Hepatocyte (in vitro differentiated cells): Measurements from ENCODE around the gene CZIB. TPM values are rescaled to one million over a fixed set of nuclear protein-coding genes. Genes with fewer than 3 reads are reported as not detected.

ENCODE experiments used
- DNase-seq: peaks from one replicate; pipeline ENCODE4 v3.0.0-alpha.2; 2016; ENCODE audit warnings: low spot score
- H2AFZ ChIP-seq: fragments of 200-600 bp; sonication (generic); 2 replicates; pipeline ENCODE4 v1.6.0; 2016; ENCODE audit warnings: antibody characterized with exemption, mild to moderate bottlenecking
- H3K27ac ChIP-seq: fragments of 200-600 bp; sonication (generic); 2 replicates; pipeline ENCODE4 v1.5.1; 2016; ENCODE audit warnings: mild to moderate bottlenecking
- H3K27me3 ChIP-seq: fragments of 200-600 bp; sonication (generic); 2 replicates; pipeline ENCODE4 v1.6.1; 2016
- H3K36me3 ChIP-seq: fragments of 200-600 bp; sonication (generic); replicated peaks from 2 replicates; pipeline ENCODE4 v1.5.1; 2016; ENCODE audit warnings: low read depth; ENCODE audit not compliant: insufficient read depth
- H3K4me1 ChIP-seq: fragments of 200-600 bp; sonication (generic); 2 replicates; pipeline ENCODE4 v1.5.1; 2016; ENCODE audit warnings: mild to moderate bottlenecking, moderate library complexity; ENCODE audit not compliant: insufficient read depth
- H3K4me2 ChIP-seq: fragments of 200-600 bp; sonication (generic); 2 replicates; pipeline ENCODE4 v1.6.0; 2016
- H3K4me3 ChIP-seq: fragments of 200-600 bp; sonication (generic); 2 replicates; pipeline ENCODE4 v1.5.1; 2016; ENCODE audit warnings: mild to moderate bottlenecking
- H3K79me2 ChIP-seq: fragments of 200-600 bp; sonication (generic); 2 replicates; pipeline ENCODE4 v1.6.0; 2017; ENCODE audit warnings: mild to moderate bottlenecking
- H3K9me2 ChIP-seq: fragments of 200-600 bp; sonication (generic); replicated peaks from 2 replicates; pipeline ENCODE4 v1.6.0; 2017; ENCODE audit warnings: mild to moderate bottlenecking; ENCODE audit not compliant: insufficient read depth
- H3K9me3 ChIP-seq: fragments of 200-600 bp; sonication (generic); 2 replicates; pipeline ENCODE4 v1.5.1; 2016; ENCODE audit warnings: low read depth, mild to moderate bottlenecking
- H4K20me1 ChIP-seq: fragments of 200-600 bp; sonication (generic); 2 replicates; pipeline ENCODE4 v1.6.0; 2016; ENCODE audit warnings: mild to moderate bottlenecking; ENCODE audit not compliant: insufficient read depth, poor library complexity, severe bottlenecking
- CTCF ChIP-seq: fragments of 200-600 bp; sonication (generic); IDR thresholded peaks from 2 replicates; pipeline ENCODE4 v1.5.1; 2016; ENCODE audit warnings: antibody characterized with exemption, mild to moderate bottlenecking; ENCODE audit not compliant: poor library complexity
- EZH2 ChIP-seq: fragments of 200-600 bp; sonication (generic); IDR thresholded peaks from 2 replicates; pipeline ENCODE4 v1.6.1; 2016; ENCODE audit warnings: antibody characterized with exemption, mild to moderate bottlenecking, borderline replicate concordance
- EZH2phosphoT487 ChIP-seq: fragments of 200-600 bp; sonication (generic); IDR thresholded peaks from one replicate; pipeline ENCODE4 v1.6.1; 2018; ENCODE audit warnings: antibody characterized with exemption, mild to moderate bottlenecking, low read depth, moderate library complexity; ENCODE audit not compliant: unreplicated experiment, severe bottlenecking
- WGBS: methylation state at CpG from one replicate; pipeline ENCODE4 v1.1.6; 2016; ENCODE audit warnings: low lambda C conversion rate; ENCODE audit errors: missing lambda C conversion rate; 5-methylcytosine and 5-hydroxymethylcytosine counted together
- polyA plus RNA-seq: library from polyadenylated mRNA; unstranded; fragments of >200 nt; fragmentation: Nextera tagmentation; extraction: Ambion mirVana; gene quantifications from 2 replicates; pipeline ENCODE4 v1.2.1, GENCODE V29; 2016
- total RNA-seq: library from RNA; depleted of rRNA; stranded (reverse); fragments of >200 nt; gene quantifications from 2 replicates; pipeline ENCODE4 v1.2.3, GENCODE V29; 2014

CZIB gene
- total RNA-seq, result 40.7 and 51.9 TPM in 2 replicates
- polyA plus RNA-seq, result 53.9 and 61.0 TPM in 2 replicates

- H4K20me1 ChIP-seq, result no peaks in the 10 kb centered on the region
- WGBS, result under 1% methylated on average over 54 of the region's 61 CpGs
- no peak for TF ChIP-seq CTCF
- TF ChIP-seq EZH2, result no peak
- no peak for TF ChIP-seq EZH2phosphoT487
- DNase-seq, result peak; percentile 97
- no peaks in the 10 kb centered on the region for H3K9me3 ChIP-seq
- H3K27me3 ChIP-seq, result no peaks in the 10 kb centered on the region
- H3K27ac ChIP-seq, result peak within 1 kb of the TSS; percentile 98
- H3K79me2 ChIP-seq, result peaks cover 15% of the 10 kb centered on the region
- H3K9me2 ChIP-seq, result no peaks in the 10 kb centered on the region
- no peaks in the 10 kb centered on the region for H3K36me3 ChIP-seq
- peak within 1 kb of the TSS; percentile 80 for H3K4me2 ChIP-seq
- H3K4me3 ChIP-seq, result peak within 1 kb of the TSS; percentile 72
- H2AFZ ChIP-seq, result peak within 1 kb of the TSS; percentile 45
- peaks cover 12% of the 10 kb centered on the region for H3K4me1 ChIP-seq
Measured at GRCh38 chr1:53220171-53220961, at the start of gene CZIB. CZIB (minus strand) TSS chr1:53220634; CDS start chr1:53220575, 59 bp downstream.

- no peaks in the 10 kb centered on the region for H3K36me3 ChIP-seq
- no peak overlapping the region for H3K4me2 ChIP-seq
- no peak overlapping the region for H3K4me3 ChIP-seq
- TF ChIP-seq CTCF (no peak), EZH2phosphoT487 (no peak), EZH2 (no peak)
- no peaks in the 10 kb centered on the region for H3K27me3 ChIP-seq
- no peaks in the 10 kb centered on the region for H4K20me1 ChIP-seq
- no peaks in the 10 kb centered on the region for H3K4me1 ChIP-seq
- H3K9me3 ChIP-seq, result no peaks in the 10 kb centered on the region
- 86% methylated on average over 1 of the region's 1 CpG for WGBS
- H3K27ac ChIP-seq, result no peak overlapping the region
- no peak overlapping the region for H2AFZ ChIP-seq
- H3K9me2 ChIP-seq, result no peaks in the 10 kb centered on the region
- H3K79me2 ChIP-seq, result no peaks in the 10 kb centered on the region
- no peak for DNase-seq
Measured at GRCh38 chr1:53270107-53270506, 49.7 kb upstream of the CZIB start.

- no peaks in the 10 kb centered on the region for H3K4me1 ChIP-seq
- H3K36me3 ChIP-seq, result no peaks in the 10 kb centered on the region
- H3K79me2 ChIP-seq, result no peaks in the 10 kb centered on the region
- H3K27ac ChIP-seq, result no peak overlapping the region
- no peaks in the 10 kb centered on the region for H3K9me3 ChIP-seq
- H4K20me1 ChIP-seq, result no peaks in the 10 kb centered on the region
- H3K27me3 ChIP-seq, result no peaks in the 10 kb centered on the region
- no peaks in the 10 kb centered on the region for H3K9me2 ChIP-seq
- H2AFZ ChIP-seq, result no peak overlapping the region
- no peak overlapping the region for H3K4me2 ChIP-seq
- TF ChIP-seq EZH2 (no peak), CTCF (no peak), EZH2phosphoT487 (no peak)
- no peak for DNase-seq
- H3K4me3 ChIP-seq, result no peak overlapping the region
Measured at GRCh38 chr1:53267761-53268160, 47.3 kb upstream of the CZIB start.
